SK-N-MC (cell line): Measurements from ENCODE around the gene CDX4.
"Not testable (repeated sequence)": the region's sequence is repeated elsewhere in the genome, so short reads cannot be mapped to it uniquely, and the experiment has no call there.

ENCODE experiments used
- DNase-seq: peaks from one replicate; pipeline ENCODE4 v3.0.0-alpha.2; 2011; ENCODE audit warnings: low read depth, low spot score
- H3K27ac ChIP-seq: fragments of 200-600 bp; sonication (generic); 2 replicates; pipeline ENCODE4 v1.5.1; 2016; ENCODE audit warnings: mixed run types
- H3K36me3 ChIP-seq: fragments of 200-600 bp; sonication (generic); 2 replicates; pipeline ENCODE4 v1.6.1; 2017; ENCODE audit warnings: antibody characterized with exemption, low read length, mixed read lengths; ENCODE audit not compliant: insufficient read depth
- H3K4me3 ChIP-seq: fragments of 200-600 bp; sonication (generic); 2 replicates; pipeline ENCODE4 v1.5.1; 2016
- H3K9ac ChIP-seq: fragments of 200-600 bp; sonication (generic); 2 replicates; pipeline ENCODE4 v1.8.0; 2017; ENCODE audit warnings: mixed run types, mixed read lengths; ENCODE audit not compliant: insufficient read length
- H3K9me3 ChIP-seq: fragments of 200-600 bp; sonication (generic); 2 replicates; pipeline ENCODE4 v1.6.1; 2017; ENCODE audit warnings: low read depth, mild to moderate bottlenecking, antibody characterized with exemption, low read length, moderate library complexity, mixed read lengths
- EZH2 ChIP-seq: fragments of 200-600 bp; sonication (generic); IDR thresholded peaks from one replicate; pipeline ENCODE4 v1.6.1; 2017; ENCODE audit warnings: antibody characterized with exemption
- FOXP2 ChIP-seq: optimal IDR thresholded peaks from 2 replicates; pipeline ENCODE3; 2011; ENCODE audit warnings: mild to moderate bottlenecking, moderate library complexity; ENCODE audit not compliant: insufficient read depth; ENCODE audit errors: extremely low read length, control extremely low read depth
- POLR2AphosphoS5 ChIP-seq: IDR thresholded peaks from 2 replicates; pipeline ENCODE4 v1.6.1; 2012; ENCODE audit warnings: mild to moderate bottlenecking, low read depth, low read length, borderline replicate concordance

Gene CDX4

GRCh38 chrX:73457306-73457705 is 10.5 kb downstream of the CDX4 start:
- DNase-seq, result no peak
- H3K27ac ChIP-seq, result no peak overlapping the region
- TF ChIP-seq EZH2, result no peak
- no peak for TF ChIP-seq FOXP2
- TF ChIP-seq POLR2AphosphoS5, result no peak
- H3K9me3 ChIP-seq, result no peaks in the 10 kb centered on the region
- H3K9ac ChIP-seq, result no peak overlapping the region
- no peak overlapping the region for H3K4me3 ChIP-seq
- H3K36me3 ChIP-seq, result no peaks in the 10 kb centered on the region

DNA sequence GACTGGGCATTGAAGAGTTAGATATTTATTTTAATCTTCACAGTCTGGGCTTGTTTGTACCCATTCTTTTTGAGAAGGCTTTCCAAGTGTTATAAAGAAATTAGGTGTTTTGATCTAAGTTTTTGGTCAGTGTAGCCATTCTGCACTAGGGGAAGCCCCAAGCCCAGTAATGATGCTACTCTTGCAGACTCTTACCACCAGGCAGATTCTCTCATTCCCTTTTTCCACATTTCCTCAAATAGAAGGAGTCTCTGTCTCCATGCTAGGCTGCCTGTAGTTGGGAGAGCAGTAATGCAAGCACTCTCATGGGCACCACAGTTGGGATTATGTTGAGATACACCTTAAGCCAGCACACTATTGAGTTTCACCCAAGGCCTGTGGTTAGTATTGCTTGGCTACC is 21.5 kb downstream of the CDX4 start:
- H3K27ac ChIP-seq, result no peak overlapping the region
- H3K36me3 ChIP-seq, result no peaks in the 10 kb centered on the region
- H3K9ac ChIP-seq, result no peak overlapping the region
- no peak for DNase-seq
- H3K4me3 ChIP-seq, result no peak overlapping the region
- no peak for TF ChIP-seq EZH2
- H3K9me3 ChIP-seq, result no peaks in the 10 kb centered on the region

- H3K36me3 ChIP-seq, result no peaks in the 10 kb centered on the region
- no peak overlapping the region for H3K4me3 ChIP-seq
- H3K27ac ChIP-seq, result no peak overlapping the region
- H3K9me3 ChIP-seq, result no peaks in the 10 kb centered on the region
- TF ChIP-seq EZH2, result no peak
- TF ChIP-seq FOXP2, result no peak
- no peak for TF ChIP-seq POLR2AphosphoS5
- DNase-seq, result no peak
- H3K9ac ChIP-seq, result no peak overlapping the region
Measured at GRCh38 chrX:73478961-73479360, 32.1 kb downstream of the CDX4 start.

DNA sequence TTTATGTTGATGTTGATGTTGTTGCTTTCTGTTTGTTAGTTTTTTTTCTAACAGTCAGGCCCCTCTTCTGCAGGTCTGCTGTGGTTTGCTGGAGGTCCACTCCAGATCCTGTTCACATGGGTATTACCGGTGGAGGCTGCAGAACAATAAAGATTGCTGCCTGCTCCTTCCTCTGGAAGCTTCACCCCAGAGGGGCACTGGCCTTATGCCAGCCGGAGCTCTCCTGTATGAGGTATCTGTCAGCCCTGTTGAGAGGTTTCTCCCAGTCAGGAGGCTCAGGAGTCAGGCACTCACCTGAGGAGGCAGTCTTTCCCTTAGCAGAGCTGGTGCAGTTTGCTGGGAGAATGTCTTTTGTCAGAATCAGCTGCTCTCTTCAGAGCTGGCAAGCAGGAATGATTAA is 34.7 kb downstream of the CDX4 start:
- no peak overlapping the region for H3K9ac ChIP-seq
- DNase-seq, result no peak

GRCh38 chrX:73490661-73491060 is 43.8 kb downstream of the CDX4 start:
- no peak for TF ChIP-seq FOXP2
- no peak for TF ChIP-seq EZH2
- TF ChIP-seq POLR2AphosphoS5, result no peak
- Histone ChIP-seq H3K9me3 (no peaks in the 10 kb centered on the region), H3K4me3 (no peak overlapping the region), H3K9ac (no peak overlapping the region), H3K36me3 (no peaks in the 10 kb centered on the region), H3K27ac (no peak overlapping the region)
- DNase-seq, result no peak

More for the DNA sequence above, 34.7 kb downstream of the CDX4 start:
- Histone ChIP-seq H3K9me3 (no peaks in the 10 kb centered on the region), H3K4me3 (no peak overlapping the region), H3K27ac (no peak overlapping the region), H3K36me3 (no peaks in the 10 kb centered on the region)
- TF ChIP-seq EZH2 (no peak), POLR2AphosphoS5 (no peak), FOXP2 (no peak)

- H3K27ac ChIP-seq, H3K36me3 ChIP-seq, H3K9ac ChIP-seq, H3K4me3 ChIP-seq, H3K9me3 ChIP-seq, DNase-seq: not testable (repeated sequence)
Measured at GRCh38 chrX:73492178-73492577, 45.3 kb downstream of the CDX4 start.
